ENCODE results near the gene DUS3L.

GRCh38 chr19:5742051-5742450 is 48.9 kb downstream of the DUS3L start:
- TF ChIP-seq USF1 (IDR thresholded peaks at IDR 0.05) (no peak), YY1 (IDR thresholded peaks at IDR 0.05; ENCODE audit: low read depth) (no peak), EP300 (IDR thresholded peaks at IDR 0.05; ENCODE audit: borderline replicate concordance) (no peak), ZBTB7A (IDR thresholded peaks at IDR 0.05; ENCODE audit: low read depth) (no peak), NFIC (IDR thresholded peaks at IDR 0.05) (no peak), CREB1 (IDR thresholded peaks at IDR 0.05; ENCODE audit: low read depth) (no peak), TAF1 (IDR thresholded peaks at IDR 0.05; ENCODE audit: low read depth) (no peak), TEAD4 (IDR thresholded peaks at IDR 0.05) (no peak), FOXM1 (IDR thresholded peaks at IDR 0.05; ENCODE audit: borderline replicate concordance, low read depth) (no peak), CEBPB (IDR thresholded peaks at IDR 0.05) (no peak), RAD21 (IDR thresholded peaks at IDR 0.05; ENCODE audit: low read depth) (no peak), MAX (IDR thresholded peaks at IDR 0.05) (no peak), EGR1 (IDR thresholded peaks at IDR 0.05) (no peak)
- TF ChIP-seq, protein P1, sequence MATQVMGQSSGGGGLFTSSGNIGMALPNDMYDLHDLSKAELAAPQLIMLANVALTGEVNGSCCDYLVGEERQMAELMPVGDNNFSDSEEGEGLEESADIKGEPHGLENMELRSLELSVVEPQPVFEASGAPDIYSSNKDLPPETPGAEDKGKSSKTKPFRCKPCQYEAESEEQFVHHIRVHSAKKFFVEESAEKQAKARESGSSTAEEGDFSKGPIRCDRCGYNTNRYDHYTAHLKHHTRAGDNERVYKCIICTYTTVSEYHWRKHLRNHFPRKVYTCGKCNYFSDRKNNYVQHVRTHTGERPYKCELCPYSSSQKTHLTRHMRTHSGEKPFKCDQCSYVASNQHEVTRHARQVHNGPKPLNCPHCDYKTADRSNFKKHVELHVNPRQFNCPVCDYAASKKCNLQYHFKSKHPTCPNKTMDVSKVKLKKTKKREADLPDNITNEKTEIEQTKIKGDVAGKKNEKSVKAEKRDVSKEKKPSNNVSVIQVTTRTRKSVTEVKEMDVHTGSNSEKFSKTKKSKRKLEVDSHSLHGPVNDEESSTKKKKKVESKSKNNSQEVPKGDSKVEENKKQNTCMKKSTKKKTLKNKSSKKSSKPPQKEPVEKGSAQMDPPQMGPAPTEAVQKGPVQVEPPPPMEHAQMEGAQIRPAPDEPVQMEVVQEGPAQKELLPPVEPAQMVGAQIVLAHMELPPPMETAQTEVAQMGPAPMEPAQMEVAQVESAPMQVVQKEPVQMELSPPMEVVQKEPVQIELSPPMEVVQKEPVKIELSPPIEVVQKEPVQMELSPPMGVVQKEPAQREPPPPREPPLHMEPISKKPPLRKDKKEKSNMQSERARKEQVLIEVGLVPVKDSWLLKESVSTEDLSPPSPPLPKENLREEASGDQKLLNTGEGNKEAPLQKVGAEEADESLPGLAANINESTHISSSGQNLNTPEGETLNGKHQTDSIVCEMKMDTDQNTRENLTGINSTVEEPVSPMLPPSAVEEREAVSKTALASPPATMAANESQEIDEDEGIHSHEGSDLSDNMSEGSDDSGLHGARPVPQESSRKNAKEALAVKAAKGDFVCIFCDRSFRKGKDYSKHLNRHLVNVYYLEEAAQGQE (IDR thresholded peaks at IDR 0.05; ENCODE audit: low read depth): no peak

Measured in Ishikawa (cell line).